Endothelial cell of umbilical vein (primary cell): ENCODE results near the gene PTPN3. TPM values are rescaled to one million over a fixed set of nuclear protein-coding genes. Genes with fewer than 3 reads are reported as not detected.

Experiments
- BruUV-seq: library from RNA; stranded (reverse); fragments of 400-500 nt; replicated peaks from 2 replicates; lab custom pipeline; 2021; lab: Mats Ljungman, UMichigan
- CTCF ChIA-PET: fragments of 300-600, 350-600 bp; sonication (Branson Sonifier 250); formaldehyde crosslinking; loops from one replicate; lab custom pipeline; 2021; ENCODE audit warnings: antibody characterized with exemption, inconsistent platforms; lab: Charles Lee
- POLR2A ChIA-PET: fragments of 300-600, 350-600 bp; sonication (Branson Sonifier 250); formaldehyde crosslinking; loops from one replicate; lab custom pipeline; 2021; ENCODE audit warnings: antibody characterized with exemption, inconsistent platforms; lab: Charles Lee
- DNase-seq: peaks from one replicate; pipeline ENCODE4 v3.0.0-alpha.2; 2011; ENCODE audit warnings: low read depth, low spot score
- FAIRE-seq: peaks from 2 replicates; lab custom pipeline; 2011; peaks lifted over from hg19 to GRCh38; lab: Jason Lieb, UNC
- H2AFZ ChIP-seq: 2 replicates; pipeline ENCODE4 v1.6.0; 2012; ENCODE audit warnings: low read depth, low read length, control low read depth, inconsistent platforms
- H3K27ac ChIP-seq: 2 replicates; pipeline ENCODE4 v1.5.1; 2011; ENCODE audit warnings: low read depth, mild to moderate bottlenecking, control low read depth, low read length, moderate library complexity; ENCODE audit not compliant: insufficient read depth
- H3K27me3 ChIP-seq, 2 experiments: 2 replicates each; pipeline versions ENCODE4 v1.6.0 to v1.6.1; 2011; ENCODE audit warnings: low read length in 2 of 2, mixed read lengths in 1 of 2; ENCODE audit not compliant: control insufficient read depth in 2 of 2, insufficient read depth in 2 of 2
- H3K36me3 ChIP-seq, 2 experiments: 2 replicates in 1 of 2; 3 replicates in 1 of 2; pipeline ENCODE4 v1.5.1; 2011; ENCODE audit warnings: low read length in 2 of 2, mild to moderate bottlenecking in 1 of 2, moderate library complexity in 1 of 2; ENCODE audit not compliant: control insufficient read depth in 2 of 2, insufficient read depth in 2 of 2; ENCODE audit errors: extremely low read depth in 1 of 2
- H3K4me1 ChIP-seq: 3 replicates; pipeline ENCODE4 v1.5.1; 2011; ENCODE audit warnings: mild to moderate bottlenecking, low read length; ENCODE audit not compliant: control insufficient read depth, insufficient read depth; ENCODE audit errors: extremely low read depth
- H3K4me2 ChIP-seq: 2 replicates; pipeline ENCODE4 v1.6.1; 2011; ENCODE audit warnings: low read length, control low read depth, mixed read lengths; ENCODE audit not compliant: insufficient read depth
- H3K4me3 ChIP-seq, 3 experiments: fragments of 200-600 bp in 1 of 3; sonication (generic), shearing (Covaris generic) in 1 of 3; replicated peaks in 1 of 3; 2 replicates each; pipeline ENCODE4 v1.5.1; 2011 to 2016; ENCODE audit warnings: control low read depth in 3 of 3, low read length in 3 of 3, mild to moderate bottlenecking in 2 of 3, inconsistent platforms in 1 of 3, low read depth in 1 of 3, moderate library complexity in 1 of 3; ENCODE audit not compliant: insufficient read depth in 1 of 3
- H3K79me2 ChIP-seq: 2 replicates; pipeline ENCODE4 v1.6.0; 2012; ENCODE audit warnings: low read length, inconsistent platforms; ENCODE audit not compliant: control insufficient read depth, insufficient read depth
- H3K9ac ChIP-seq: replicated peaks from 2 replicates; pipeline ENCODE3; 2011; ENCODE audit warnings: low read length, control low read depth; ENCODE audit not compliant: insufficient read depth; ENCODE audit errors: extremely low read depth
- H3K9me1 ChIP-seq: replicated peaks from 3 replicates; pipeline ENCODE4 v1.6.0; 2011; ENCODE audit warnings: mild to moderate bottlenecking, low read length; ENCODE audit not compliant: control insufficient read depth, insufficient read depth; ENCODE audit errors: extremely low read depth
- H3K9me3 ChIP-seq: replicated peaks from 2 replicates; pipeline ENCODE4 v1.5.1; 2012; ENCODE audit warnings: low read length, inconsistent platforms; ENCODE audit not compliant: control insufficient read depth, insufficient read depth
- H4K20me1 ChIP-seq: replicated peaks from 2 replicates; pipeline ENCODE3; 2011; ENCODE audit warnings: mild to moderate bottlenecking, low read length; ENCODE audit not compliant: control insufficient read depth, insufficient read depth; ENCODE audit errors: extremely low read depth
- CTCF ChIP-seq, 2 donors: IDR thresholded peaks; 1 replicate in 1 of 2; 2 replicates in 1 of 2; pipeline ENCODE4 v1.5.1; 2011; ENCODE audit warnings: low read length in 2 of 2, mild to moderate bottlenecking in 2 of 2, moderate library complexity in 2 of 2, control low read depth in 1 of 2, inconsistent platforms in 1 of 2, low read depth in 1 of 2; ENCODE audit not compliant: insufficient read depth in 1 of 2; ENCODE audit errors: extremely low read depth in 1 of 2
- EZH2 ChIP-seq: IDR thresholded peaks from 2 replicates; pipeline ENCODE4 v1.6.1; 2012; ENCODE audit warnings: borderline replicate concordance, low read depth, mild to moderate bottlenecking, moderate library complexity, low read length, inconsistent platforms; ENCODE audit not compliant: severe bottlenecking
- FOS ChIP-seq: IDR thresholded peaks from 2 replicates; pipeline ENCODE4 v1.6.1; 2011; ENCODE audit warnings: mild to moderate bottlenecking, low read length, moderate library complexity, borderline replicate concordance; ENCODE audit not compliant: insufficient read depth
- GATA2 ChIP-seq: IDR thresholded peaks from 2 replicates; pipeline ENCODE4 v1.7.0; 2011; ENCODE audit warnings: low read depth, mild to moderate bottlenecking, moderate library complexity, mixed read lengths, low read length; ENCODE audit not compliant: insufficient read length, insufficient read depth
- JUN ChIP-seq: IDR thresholded peaks from 2 replicates; pipeline ENCODE4 v1.6.1; 2011; ENCODE audit warnings: borderline replicate concordance, low read depth; ENCODE audit not compliant: insufficient read length, insufficient read depth
- MAX ChIP-seq: IDR thresholded peaks from 2 replicates; pipeline ENCODE4 v1.6.1; 2011; ENCODE audit not compliant: insufficient read depth, insufficient read length
- MYC ChIP-seq: IDR thresholded peaks from one replicate; pipeline ENCODE4 v1.6.1; 2011; ENCODE audit warnings: mild to moderate bottlenecking, low read depth, low read length
- POLR2A ChIP-seq: IDR thresholded peaks from 2 replicates; pipeline ENCODE4 v1.6.1; 2012; ENCODE audit warnings: low read depth, mild to moderate bottlenecking, control low read depth, low read length
- dilution Hi-C: fragments of 300-500 bp; cut with MboI; formaldehyde crosslinking; loops from one replicate; pipeline ENCODE4 v1.15.0; 2019; ENCODE audit warnings: low sequenced_read_pairs; ENCODE audit not compliant: extremely low pct_ligation_motif_present
- intact Hi-C: fragments of 100-400 bp; cut with micrococcal nuclease; formaldehyde crosslinking; loops from one replicate; pipeline ENCODE4 v1.10.0; 2022
- polyA plus RNA-seq, 4 experiments: library from polyadenylated mRNA; depleted of rRNA in 3 of 4; stranded (reverse) in 3 of 4; unstranded in 1 of 4; fragments of >200 nt; gene quantifications; 2 replicates each; pipeline versions ENCODE4 v1.2.1 to v1.2.3, GENCODE V29; 2011 to 2012; ENCODE audit warnings: missing spikeins in 1 of 4
- total RNA-seq: library from RNA; stranded (reverse); gene quantifications from 2 replicates; pipeline ENCODE4 v1.2.3, GENCODE V29; 2021

The PTPN3 gene
- total and polyA plus RNA-seq, 2 donors (not counting 3 experiments of a cell fraction or from before 2014, with no cell fraction given): 0.01 TPM; not detected in 1

GRCh38 chr9:109493648-109494047 lies 4.5 kb downstream of the PTPN3 start:
- DNase-seq: no peak
- no peak for FAIRE-seq
- Histone ChIP-seq H2AFZ (no peak overlapping the region), H3K79me2 (no peaks in the 10 kb centered on the region), H3K9me1 (no peaks in the 10 kb centered on the region), H4K20me1 (no peaks in the 10 kb centered on the region), H3K9me3 (no peaks in the 10 kb centered on the region), H3K36me3 (no peaks in the 10 kb centered on the region), H3K4me3 (no peak overlapping the region), H3K27me3 (peaks cover 32 to 40% of the 10 kb centered on the region in 2 experiments), H3K4me1 (no peaks in the 10 kb centered on the region), H3K9ac (no peak overlapping the region), H3K27ac (no peak overlapping the region), H3K4me2 (no peak overlapping the region)
- ChIA-PET CTCF (no interaction called here), POLR2A (no interaction called here)
- no TSS peak for BruUV-seq
- dilution Hi-C loops (no loop called here), intact Hi-C loops (no loop called here)
- TF ChIP-seq MYC: no peak
- TF ChIP-seq FOS: no peak
- TF ChIP-seq JUN: no peak
- no peak for TF ChIP-seq POLR2A
- TF ChIP-seq MAX: no peak
- no peak for TF ChIP-seq EZH2
- no peak for TF ChIP-seq GATA2
- TF ChIP-seq CTCF (IDR thresholded peaks at IDR 0.05; ENCODE audit: extremely low read depth in 1 of 2, insufficient read depth in 1 of 2, low read depth in 1 of 2, low read length in 2 of 2): no peak
